ENCODE measurements around the gene RDH5.

DNA sequence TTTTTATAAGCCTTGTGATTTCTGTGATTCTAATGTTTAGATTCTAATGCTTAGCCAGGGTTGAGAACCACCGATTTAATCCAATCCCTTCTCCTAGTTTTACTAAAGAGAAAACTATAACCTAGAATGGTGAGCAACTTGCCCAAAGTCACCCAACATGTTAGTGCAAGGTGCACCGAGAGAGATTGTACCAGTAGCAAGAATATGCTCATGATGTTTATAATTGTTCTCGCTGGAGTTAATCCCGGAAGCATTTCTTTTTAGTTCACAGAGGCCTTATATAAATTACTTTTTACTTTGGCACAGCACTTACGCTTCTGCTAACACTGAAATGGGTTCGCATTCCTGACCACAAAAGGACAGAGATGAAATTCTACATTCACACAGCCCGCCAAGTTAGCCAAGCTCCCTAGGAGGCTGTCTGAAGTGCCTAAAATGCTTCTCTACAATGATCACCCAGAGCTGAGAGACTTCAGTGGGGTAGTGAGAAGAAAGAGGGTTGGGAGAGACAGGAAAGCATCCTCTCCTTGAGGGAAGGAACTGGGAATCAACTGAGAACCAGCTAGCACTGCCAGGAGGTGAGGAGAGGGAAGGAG lies 4.9 kb upstream of the RDH5 start:
- TF ChIP-seq ELF4 (CRISPR knock-in tag; IDR thresholded peaks at IDR 0.05; ENCODE audit: low read depth) (no peak), ESRRA (CRISPR knock-in tag; IDR thresholded peaks at IDR 0.05; ENCODE audit: borderline replicate concordance) (no peak), GRHL2 (CRISPR knock-in tag; IDR thresholded peaks at IDR 0.05; ENCODE audit: insufficient replicate concordance, severe bottlenecking) (no peak), SMAD3 (CRISPR knock-in tag; IDR thresholded peaks at IDR 0.05; ENCODE audit: borderline replicate concordance) (no peak), MXD4 (CRISPR knock-in tag; IDR thresholded peaks at IDR 0.05; ENCODE audit: borderline replicate concordance) (no peak), ZBTB21 (CRISPR knock-in tag; IDR thresholded peaks at IDR 0.05; ENCODE audit: borderline replicate concordance) (no peak), TCF7 (CRISPR knock-in tag; IDR thresholded peaks at IDR 0.05; ENCODE audit: low read depth) (no peak), CREB1 (CRISPR knock-in tag; IDR thresholded peaks at IDR 0.05) (no peak), CTCF (IDR thresholded peaks at IDR 0.05) (no peak)

Measured in WTC11 (cell line).